GM13977 (cell line): ENCODE results near the gene TCERG1L.

Source experiments
- DNase-seq: peaks from one replicate; pipeline ENCODE4 v3.0.0; 2012; ENCODE audit warnings: low spot score
- in situ Hi-C: fragments of 300-500 bp; cut with MboI; formaldehyde crosslinking; loops from one replicate; pipeline ENCODE4 v1.12.0; 2022; ENCODE audit warnings: low sequenced_read_pairs, low pct_unique_long_range_greater_than_20kb, mixed read lengths, inconsistent platforms; ENCODE audit not compliant: unreplicated experiment
- TF ChIP-seq, protein P1 (sequence below): IDR thresholded peaks from 2 replicates; pipeline ENCODE4 v1.5.1; 2012; ENCODE audit warnings: mild to moderate bottlenecking, control low read depth; ENCODE audit not compliant: insufficient read depth; ENCODE audit errors: extremely low read depth, missing control alignments

The TCERG1L gene

GRCh38 chr10:131083915-131084790 lies 227.4 kb downstream of the TCERG1L start:
- TF ChIP-seq, protein P1, sequence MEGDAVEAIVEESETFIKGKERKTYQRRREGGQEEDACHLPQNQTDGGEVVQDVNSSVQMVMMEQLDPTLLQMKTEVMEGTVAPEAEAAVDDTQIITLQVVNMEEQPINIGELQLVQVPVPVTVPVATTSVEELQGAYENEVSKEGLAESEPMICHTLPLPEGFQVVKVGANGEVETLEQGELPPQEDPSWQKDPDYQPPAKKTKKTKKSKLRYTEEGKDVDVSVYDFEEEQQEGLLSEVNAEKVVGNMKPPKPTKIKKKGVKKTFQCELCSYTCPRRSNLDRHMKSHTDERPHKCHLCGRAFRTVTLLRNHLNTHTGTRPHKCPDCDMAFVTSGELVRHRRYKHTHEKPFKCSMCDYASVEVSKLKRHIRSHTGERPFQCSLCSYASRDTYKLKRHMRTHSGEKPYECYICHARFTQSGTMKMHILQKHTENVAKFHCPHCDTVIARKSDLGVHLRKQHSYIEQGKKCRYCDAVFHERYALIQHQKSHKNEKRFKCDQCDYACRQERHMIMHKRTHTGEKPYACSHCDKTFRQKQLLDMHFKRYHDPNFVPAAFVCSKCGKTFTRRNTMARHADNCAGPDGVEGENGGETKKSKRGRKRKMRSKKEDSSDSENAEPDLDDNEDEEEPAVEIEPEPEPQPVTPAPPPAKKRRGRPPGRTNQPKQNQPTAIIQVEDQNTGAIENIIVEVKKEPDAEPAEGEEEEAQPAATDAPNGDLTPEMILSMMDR, result no peak
- in situ Hi-C loops, result no loop called here
- DNase-seq, result no peak

GRCh38 chr10:131082991-131083481 lies 228.5 kb downstream of the TCERG1L start:
- DNase-seq, result no peak
- in situ Hi-C loops, result no loop called here
- TF ChIP-seq, protein P1, result no peak

DNA sequence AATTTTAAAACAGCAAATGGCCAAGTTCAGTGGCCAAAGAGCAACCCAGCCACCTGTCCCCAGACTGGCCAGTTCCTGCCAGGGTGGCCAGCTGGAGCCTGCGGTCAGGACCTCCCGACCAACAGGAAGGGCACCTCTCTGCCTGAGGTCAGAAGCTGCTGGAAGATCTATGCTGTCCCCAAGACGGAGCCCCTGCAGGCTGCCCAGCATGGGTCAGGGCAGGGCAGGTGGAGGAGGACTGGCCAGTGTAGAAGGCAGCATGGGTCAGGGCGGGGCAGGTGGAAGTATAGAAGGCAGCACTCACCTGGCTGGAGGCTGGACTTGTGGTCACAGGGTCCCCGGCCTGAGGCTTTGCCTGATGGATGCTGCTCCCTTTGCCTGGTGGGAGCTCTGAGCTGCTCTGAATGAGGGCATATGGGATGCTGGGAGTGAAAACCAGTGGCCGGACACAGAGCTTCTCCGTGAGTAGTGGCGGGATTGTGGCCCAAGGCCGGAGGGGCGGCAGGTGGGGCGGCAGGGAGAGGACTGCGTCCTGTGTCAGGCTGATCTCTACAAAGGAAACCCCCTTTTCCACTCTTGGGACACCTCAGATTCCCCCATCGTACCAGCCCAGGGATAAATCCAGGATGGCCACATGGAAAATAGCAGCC lies 229.2 kb downstream of the TCERG1L start:
- TF ChIP-seq, protein P1, result no peak
- in situ Hi-C loops, result no loop called here

DNA sequence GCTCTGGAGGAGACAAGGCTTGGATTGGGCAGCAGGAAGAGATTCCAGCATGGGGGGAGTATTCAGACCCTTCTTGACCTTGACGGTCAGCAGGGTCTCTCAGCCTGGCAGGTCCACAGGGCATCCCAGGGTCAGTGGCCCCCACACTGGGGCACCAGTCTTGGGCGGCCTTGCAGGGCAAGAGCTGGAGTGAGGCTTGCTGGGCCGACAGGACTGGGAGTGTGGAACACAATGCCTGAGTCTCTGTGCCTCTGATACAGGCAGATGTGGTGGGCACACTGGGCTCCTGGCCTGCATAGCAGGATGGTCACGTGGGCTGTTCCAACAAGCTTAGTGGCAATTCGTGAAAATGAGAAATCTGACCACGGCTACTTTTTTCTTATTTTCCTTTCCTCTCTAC lies 229.7 kb downstream of the TCERG1L start:
- TF ChIP-seq, protein P1, result no peak
- in situ Hi-C loops, result no loop called here
- no peak for DNase-seq

More for the DNA sequence above, 229.2 kb downstream of the TCERG1L start:
- DNase-seq, result no peak

- TF ChIP-seq, protein P1, result no peak
- no peak for DNase-seq
- in situ Hi-C loops, result no loop called here
These were observed 230.1 kb downstream of the TCERG1L start for GRCh38 chr10:131081376-131081775.

GRCh38 chr10:131080571-131080970 lies 230.9 kb downstream of the TCERG1L start:
- DNase-seq, result no peak
- TF ChIP-seq, protein P1, result no peak
- in situ Hi-C loops, result no loop called here
